ENCODE data around the gene CLIC6.

GRCh38 chr21:34690041-34690792 is 21.4 kb downstream of the CLIC6 start:
- TF ChIP-seq POLR2A (IDR thresholded peaks at IDR 0.05; ENCODE audit: low read depth, low read length): no peak
- TF ChIP-seq POLR2AphosphoS5 (IDR thresholded peaks at IDR 0.05; ENCODE audit: low read depth, low read length): no peak
